SU-DHL-6 (cell line): ENCODE measurements around the gene IFT27.

ENCODE experiments used
- H2AFZ ChIP-seq: fragments of 200-600 bp; sonication (generic); 2 replicates; pipeline ENCODE4 v1.6.1; 2014; ENCODE audit warnings: low read depth, mild to moderate bottlenecking, moderate library complexity, mixed read lengths, antibody characterized with exemption, low read length; ENCODE audit not compliant: severe bottlenecking
- H3F3A ChIP-seq: fragments of 200-600 bp; shearing (Covaris generic); 2 replicates; pipeline ENCODE4 v1.6.0; 2016; ENCODE audit warnings: antibody characterized with exemption, mild to moderate bottlenecking; ENCODE audit not compliant: insufficient read depth
- H3K27ac ChIP-seq: fragments of 200-600 bp; sonication (generic); 2 replicates; pipeline ENCODE4 v1.5.1; 2016; ENCODE audit warnings: low read depth, mild to moderate bottlenecking, low read length, moderate library complexity, mixed read lengths
- H3K27me3 ChIP-seq: fragments of 200-600 bp; sonication (generic), shearing (Covaris generic); 2 replicates; pipeline ENCODE4 v1.6.0; 2014; ENCODE audit warnings: mild to moderate bottlenecking, low read length
- H3K36me3 ChIP-seq: fragments of 200-600 bp; sonication (generic); 2 replicates; pipeline ENCODE4 v1.6.1; 2014; ENCODE audit warnings: mild to moderate bottlenecking, low read length, mixed read lengths
- H3K4me2 ChIP-seq: fragments of 300-600, 200-600 bp; shearing (Covaris generic), sonication (generic); 2 replicates; pipeline ENCODE4 v1.6.0; 2014; ENCODE audit warnings: low read length, low read depth, mild to moderate bottlenecking; ENCODE audit not compliant: poor library complexity, severe bottlenecking
- H3K4me3 ChIP-seq: fragments of 200-600 bp; sonication (generic); 2 replicates; pipeline ENCODE4 v1.5.1; 2014; ENCODE audit warnings: antibody characterized with exemption, low read length, mild to moderate bottlenecking, mixed read lengths; ENCODE audit not compliant: insufficient read depth, poor library complexity, severe bottlenecking
- H3K79me2 ChIP-seq: fragments of 200-600 bp; sonication (generic); 2 replicates; pipeline ENCODE4 v1.6.1; 2014; ENCODE audit warnings: mild to moderate bottlenecking, low read length, moderate library complexity; ENCODE audit not compliant: insufficient read depth
- H3K9ac ChIP-seq: fragments of 200-600 bp; sonication (generic); 2 replicates; pipeline ENCODE4 v1.7.0; 2014; ENCODE audit warnings: mild to moderate bottlenecking, low read length
- H3K9me2 ChIP-seq: fragments of 200-600 bp; sonication (generic); replicated peaks from 2 replicates; pipeline ENCODE4 v1.6.1; 2014; ENCODE audit warnings: low read length; ENCODE audit not compliant: insufficient read depth
- H3K9me3 ChIP-seq: fragments of 200-600 bp; sonication (generic); 2 replicates; pipeline ENCODE4 v1.6.1; 2014; ENCODE audit warnings: low read length, mixed read lengths; ENCODE audit not compliant: insufficient read depth
- H4K20me1 ChIP-seq: fragments of 200-600 bp; sonication (generic); 2 replicates; pipeline ENCODE4 v1.6.1; 2014; ENCODE audit warnings: low read depth, mild to moderate bottlenecking, antibody characterized with exemption, low read length, moderate library complexity, mixed read lengths
- EZH2phosphoT487 ChIP-seq: fragments of 200-600 bp; sonication (generic), shearing (Covaris generic); conservative IDR thresholded peaks from 2 replicates; pipeline ENCODE4 v1.6.1; 2018; ENCODE audit warnings: mild to moderate bottlenecking, antibody characterized with exemption, low read length, moderate library complexity, mixed read lengths
- TF ChIP-seq, protein P1 (sequence below): fragments of 200-600 bp; sonication (generic); IDR thresholded peaks from one replicate; pipeline ENCODE4 v1.5.1; 2017; ENCODE audit warnings: antibody characterized with exemption, mild to moderate bottlenecking, low read length, moderate library complexity; ENCODE audit not compliant: insufficient read depth, poor library complexity, severe bottlenecking

Gene IFT27, protein sequence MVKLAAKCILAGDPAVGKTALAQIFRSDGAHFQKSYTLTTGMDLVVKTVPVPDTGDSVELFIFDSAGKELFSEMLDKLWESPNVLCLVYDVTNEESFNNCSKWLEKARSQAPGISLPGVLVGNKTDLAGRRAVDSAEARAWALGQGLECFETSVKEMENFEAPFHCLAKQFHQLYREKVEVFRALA

DNA sequence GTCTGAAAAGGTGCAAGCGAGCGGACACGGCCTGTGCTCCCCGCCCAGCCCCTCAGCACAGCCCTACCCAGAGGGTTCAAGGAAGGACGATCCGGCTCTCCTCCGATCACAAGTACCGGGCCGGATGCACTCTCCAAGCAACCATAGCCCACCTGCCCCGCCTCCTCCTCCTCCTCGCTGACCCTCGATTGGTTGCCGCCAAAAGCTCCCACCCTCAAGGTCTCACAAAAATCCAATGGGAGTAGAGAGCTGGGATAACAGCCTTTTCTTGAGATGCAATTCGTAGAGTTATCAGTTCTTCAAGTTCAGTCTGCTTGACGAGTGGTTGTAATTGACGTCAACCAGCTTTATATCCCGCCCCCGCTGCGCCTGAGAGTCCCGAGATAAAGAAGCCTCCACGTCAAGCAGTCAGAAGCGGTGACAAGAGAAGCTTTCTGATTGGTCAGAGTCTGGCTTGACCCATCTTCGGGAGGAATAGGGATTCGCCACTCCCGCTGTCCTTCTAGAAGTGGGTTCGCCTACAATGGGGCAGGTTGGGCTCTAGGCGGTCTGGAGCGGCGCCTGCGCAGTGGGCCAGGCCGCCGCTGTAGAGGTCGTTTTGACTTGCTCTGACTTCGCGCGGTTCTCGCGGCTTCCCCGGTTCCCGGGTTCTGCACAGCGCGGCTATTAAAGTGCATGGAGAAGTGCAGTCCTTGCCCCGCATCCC, at the start of gene IFT27:
TSS of gene IFT27 (minus strand) at position 156 of the 706 bp plus-strand sequence. CDS start 412 bp downstream, outside the sequence.
- no peaks in the 10 kb centered on the region for H3K9me2 ChIP-seq
- H3F3A ChIP-seq: no peaks in the 10 kb centered on the region
- H3K4me2 ChIP-seq: peak within 1 kb of the TSS; percentile 69
- peak within 1 kb of the TSS; percentile 89 for H2AFZ ChIP-seq
- no peak for TF ChIP-seq EZH2phosphoT487
- TF ChIP-seq, protein P1, sequence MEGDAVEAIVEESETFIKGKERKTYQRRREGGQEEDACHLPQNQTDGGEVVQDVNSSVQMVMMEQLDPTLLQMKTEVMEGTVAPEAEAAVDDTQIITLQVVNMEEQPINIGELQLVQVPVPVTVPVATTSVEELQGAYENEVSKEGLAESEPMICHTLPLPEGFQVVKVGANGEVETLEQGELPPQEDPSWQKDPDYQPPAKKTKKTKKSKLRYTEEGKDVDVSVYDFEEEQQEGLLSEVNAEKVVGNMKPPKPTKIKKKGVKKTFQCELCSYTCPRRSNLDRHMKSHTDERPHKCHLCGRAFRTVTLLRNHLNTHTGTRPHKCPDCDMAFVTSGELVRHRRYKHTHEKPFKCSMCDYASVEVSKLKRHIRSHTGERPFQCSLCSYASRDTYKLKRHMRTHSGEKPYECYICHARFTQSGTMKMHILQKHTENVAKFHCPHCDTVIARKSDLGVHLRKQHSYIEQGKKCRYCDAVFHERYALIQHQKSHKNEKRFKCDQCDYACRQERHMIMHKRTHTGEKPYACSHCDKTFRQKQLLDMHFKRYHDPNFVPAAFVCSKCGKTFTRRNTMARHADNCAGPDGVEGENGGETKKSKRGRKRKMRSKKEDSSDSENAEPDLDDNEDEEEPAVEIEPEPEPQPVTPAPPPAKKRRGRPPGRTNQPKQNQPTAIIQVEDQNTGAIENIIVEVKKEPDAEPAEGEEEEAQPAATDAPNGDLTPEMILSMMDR: no peak
- H3K27me3 ChIP-seq: no peaks in the 10 kb centered on the region
- H3K27ac ChIP-seq: no peak within 1 kb of the TSS
- no peaks in the 10 kb centered on the region for H4K20me1 ChIP-seq
- no peaks in the 10 kb centered on the region for H3K9me3 ChIP-seq
- H3K9ac ChIP-seq: peak within 1 kb of the TSS; percentile 57
- peak within 1 kb of the TSS; percentile 75 for H3K4me3 ChIP-seq
- H3K79me2 ChIP-seq: no peaks in the 10 kb centered on the region
- H3K36me3 ChIP-seq: no peaks in the 10 kb centered on the region

DNA sequence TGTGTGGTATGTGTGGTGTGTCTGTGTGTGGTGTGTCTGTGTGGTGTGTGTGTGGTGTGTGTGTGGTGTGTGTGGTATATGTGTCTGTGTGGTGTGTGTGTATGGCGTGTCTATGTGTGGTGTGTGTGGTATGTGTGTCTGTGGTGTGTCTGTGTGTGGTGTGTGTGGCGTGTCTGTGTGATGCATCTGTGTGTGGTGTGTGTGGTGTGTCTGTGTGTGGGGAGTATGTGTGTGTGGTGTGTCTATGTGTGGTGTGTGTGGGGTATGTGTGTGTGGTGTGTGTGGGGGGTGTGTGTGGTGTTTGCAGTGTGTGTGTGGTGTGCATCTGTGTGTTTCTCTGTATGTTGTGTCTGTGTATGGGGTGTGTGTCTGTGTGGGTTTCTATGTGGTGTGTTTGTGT, 48.7 kb upstream of the IFT27 start:
- H3K4me2 ChIP-seq: no peak overlapping the region
- no peaks in the 10 kb centered on the region for H4K20me1 ChIP-seq
- H3K27ac ChIP-seq: no peak overlapping the region
- TF ChIP-seq EZH2phosphoT487: no peak
- TF ChIP-seq, protein P1: no peak
- H3K9me2 ChIP-seq: no peaks in the 10 kb centered on the region
- H3K27me3 ChIP-seq: no peaks in the 10 kb centered on the region
- no peak overlapping the region for H2AFZ ChIP-seq
- H3K9ac ChIP-seq: no peak overlapping the region
- H3K36me3 ChIP-seq: no peaks in the 10 kb centered on the region
- H3F3A ChIP-seq: no peaks in the 10 kb centered on the region
- H3K9me3 ChIP-seq: no peaks in the 10 kb centered on the region
- no peaks in the 10 kb centered on the region for H3K79me2 ChIP-seq
- H3K4me3 ChIP-seq: no peak overlapping the region

DNA sequence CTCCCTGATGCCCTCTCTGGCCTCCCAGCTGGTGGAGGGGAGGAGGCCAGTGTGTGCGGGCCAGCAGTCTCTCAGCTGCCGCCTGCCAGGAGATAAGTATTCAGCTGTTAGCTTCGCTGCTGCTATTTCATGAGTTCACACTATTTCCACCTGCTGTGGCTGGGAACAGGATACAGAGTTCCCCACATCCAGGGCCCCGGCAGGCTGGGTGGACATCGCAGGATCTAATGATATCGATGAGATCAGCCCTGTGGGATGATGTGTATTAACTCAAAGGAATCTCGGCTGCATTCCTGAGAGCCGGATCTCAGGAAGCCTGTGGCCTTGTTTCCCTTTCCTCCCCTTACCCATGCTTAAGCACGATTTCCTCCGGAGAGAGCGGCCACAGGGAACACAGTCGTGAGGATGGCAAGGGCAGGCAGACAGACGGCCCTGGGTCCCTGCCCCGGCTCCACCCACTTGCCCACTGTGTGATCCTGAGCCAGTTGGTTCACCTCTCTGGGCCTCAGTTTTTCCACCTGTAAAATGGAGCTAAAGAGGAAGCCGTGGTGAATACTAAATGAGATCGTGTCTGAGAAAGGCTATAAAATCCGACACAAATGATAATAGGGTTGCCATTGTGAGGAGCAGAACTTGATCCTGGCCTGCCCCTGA, 47.4 kb upstream of the IFT27 start:
- H3K27ac ChIP-seq: no peak overlapping the region
- H3K4me2 ChIP-seq: no peak overlapping the region

More for the DNA sequence above, 47.4 kb upstream of the IFT27 start:
- Histone ChIP-seq H3K9ac (no peak overlapping the region), H3K9me3 (no peaks in the 10 kb centered on the region), H3K4me3 (no peak overlapping the region), H3K27me3 (no peaks in the 10 kb centered on the region), H4K20me1 (no peaks in the 10 kb centered on the region), H2AFZ (no peak overlapping the region), H3K36me3 (no peaks in the 10 kb centered on the region), H3F3A (no peaks in the 10 kb centered on the region), H3K9me2 (no peaks in the 10 kb centered on the region), H3K79me2 (no peaks in the 10 kb centered on the region)
- TF ChIP-seq EZH2phosphoT487: no peak
- TF ChIP-seq, protein P1: no peak
